Kidney (tissue), 14 donors: ENCODE results near the gene PCDH9. TPM values are rescaled to one million over a fixed set of nuclear protein-coding genes. Genes with fewer than 3 reads are reported as not detected.

ENCODE experiments used
- DNase-seq, 5 donors: peaks; one replicate each; pipeline ENCODE4 v3.0.0-alpha.2; 2013 to 2020
- FAIRE-seq: peaks from 2 replicates; lab custom pipeline; 2012; peaks lifted over from hg19 to GRCh38; lab: Jason Lieb, UNC
- H3K27ac ChIP-seq, 2 donors: one replicate each; pipeline ENCODE4 v1.7.0; 2013; ENCODE audit warnings: low read depth in 2 of 2, low read length in 2 of 2, inconsistent platforms in 1 of 2
- H3K27me3 ChIP-seq: one replicate; pipeline ENCODE4 v1.7.1; 2013; ENCODE audit warnings: low read length, inconsistent platforms; ENCODE audit not compliant: control insufficient read depth, insufficient read depth
- H3K36me3 ChIP-seq, 3 donors: one replicate each; pipeline versions ENCODE4 v1.7.0 to v1.7.1; 2013; ENCODE audit warnings: low read length in 3 of 3, control low read depth in 1 of 3, inconsistent platforms in 1 of 3; ENCODE audit not compliant: insufficient read depth in 3 of 3, control insufficient read depth in 2 of 3
- H3K4me1 ChIP-seq, 3 donors: one replicate each; pipeline versions ENCODE4 v1.7.0 to v1.7.1; 2013; ENCODE audit warnings: low read length in 3 of 3, inconsistent platforms in 1 of 3, low read depth in 1 of 3; ENCODE audit not compliant: control insufficient read depth in 2 of 3, insufficient read depth in 2 of 3
- H3K4me3 ChIP-seq, 3 donors: one replicate each; pipeline versions ENCODE4 v1.7.0 to v1.8.1; 2013; ENCODE audit warnings: low read length in 3 of 3, control low read depth in 1 of 3, inconsistent platforms in 1 of 3
- H3K9ac ChIP-seq, 3 donors: one replicate each; pipeline versions ENCODE4 v1.7.0 to v1.7.1; 2013; ENCODE audit warnings: low read length in 3 of 3, control low read depth in 1 of 3, inconsistent platforms in 1 of 3
- H3K9me3 ChIP-seq, 3 donors: one replicate each; pipeline versions ENCODE4 v1.7.0 to v1.7.1; 2013; ENCODE audit warnings: low read length in 3 of 3, control low read depth in 1 of 3, inconsistent platforms in 1 of 3; ENCODE audit not compliant: control insufficient read depth in 2 of 3, insufficient read depth in 1 of 3
- intact Hi-C: fragments of 100-400 bp; cut with DNase I; formaldehyde crosslinking; loops from one replicate; pipeline ENCODE4 v1.11.1; 2022
- polyA plus RNA-seq: library from polyadenylated mRNA; stranded (reverse); fragments of 350-450 nt; fragmentation: Illumina TruSeq; extraction: RNeasy Lipid Tissue Mini Kit (QIAGEN cat#74804); gene quantifications from one replicate; pipeline ENCODE4 v1.2.3, GENCODE V29; 2014; ENCODE audit warnings: low read depth, low replicate concordance; ENCODE audit not compliant: insufficient read depth
- total RNA-seq: library from RNA; stranded (reverse); fragmentation: NEBNext Ultra II Directional; extraction: Animal tissue kit (Norgen Biotek cat#: 25700); gene quantifications from one replicate; pipeline ENCODE4 v1.2.1, GENCODE V29; 2021
- TF ChIP-seq, protein P1 (sequence below): IDR thresholded peaks from 3 replicates; pipeline ENCODE4 v1.5.1; 2012; ENCODE audit warnings: mild to moderate bottlenecking, moderate library complexity, borderline replicate concordance; ENCODE audit not compliant: insufficient read depth; ENCODE audit errors: extremely low read depth
- donor health status: control.
- donor health status: control.
- donor health status: control.
- donor health status: control.
- donor health status: control.
- donor health status: DM: yes; HTN: yes; CAD: no.
- donor health status: Normal renal cell carcinoma (clear cell type).

The PCDH9 gene
- total and polyA plus RNA-seq, 2 donors from 2014 or later: 1.6 to 9.5 TPM

GRCh38 chr13:66899955-66900354, 330.2 kb downstream of the PCDH9 start:
- TF ChIP-seq, protein P1, sequence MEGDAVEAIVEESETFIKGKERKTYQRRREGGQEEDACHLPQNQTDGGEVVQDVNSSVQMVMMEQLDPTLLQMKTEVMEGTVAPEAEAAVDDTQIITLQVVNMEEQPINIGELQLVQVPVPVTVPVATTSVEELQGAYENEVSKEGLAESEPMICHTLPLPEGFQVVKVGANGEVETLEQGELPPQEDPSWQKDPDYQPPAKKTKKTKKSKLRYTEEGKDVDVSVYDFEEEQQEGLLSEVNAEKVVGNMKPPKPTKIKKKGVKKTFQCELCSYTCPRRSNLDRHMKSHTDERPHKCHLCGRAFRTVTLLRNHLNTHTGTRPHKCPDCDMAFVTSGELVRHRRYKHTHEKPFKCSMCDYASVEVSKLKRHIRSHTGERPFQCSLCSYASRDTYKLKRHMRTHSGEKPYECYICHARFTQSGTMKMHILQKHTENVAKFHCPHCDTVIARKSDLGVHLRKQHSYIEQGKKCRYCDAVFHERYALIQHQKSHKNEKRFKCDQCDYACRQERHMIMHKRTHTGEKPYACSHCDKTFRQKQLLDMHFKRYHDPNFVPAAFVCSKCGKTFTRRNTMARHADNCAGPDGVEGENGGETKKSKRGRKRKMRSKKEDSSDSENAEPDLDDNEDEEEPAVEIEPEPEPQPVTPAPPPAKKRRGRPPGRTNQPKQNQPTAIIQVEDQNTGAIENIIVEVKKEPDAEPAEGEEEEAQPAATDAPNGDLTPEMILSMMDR: no peak
- Histone ChIP-seq H3K27me3 (no peaks in the 10 kb centered on the region), H3K9me3 (no peaks in the 10 kb centered on the region), H3K9ac (no peak overlapping the region), H3K4me1 (no peaks in the 10 kb centered on the region), H3K27ac (no peak overlapping the region), H3K36me3 (no peaks in the 10 kb centered on the region), H3K4me3 (no peak overlapping the region)
- DNase-seq (no peak), FAIRE-seq (no peak)
- intact Hi-C loops: no loop called here

- TF ChIP-seq, protein P1: no peak
- no peak for FAIRE-seq
- Histone ChIP-seq H3K27me3 (no peaks in the 10 kb centered on the region), H3K36me3 (no peaks in the 10 kb centered on the region), H3K9me3 (no peaks in the 10 kb centered on the region), H3K4me3 (no peak overlapping the region), H3K4me1 (no peaks in the 10 kb centered on the region), H3K9ac (no peak overlapping the region), H3K27ac (no peak overlapping the region)
- DNase-seq: no peak
- intact Hi-C loops: no loop called here
These were observed 333.2 kb downstream of the PCDH9 start for GRCh38 chr13:66896933-66897332.

DNA sequence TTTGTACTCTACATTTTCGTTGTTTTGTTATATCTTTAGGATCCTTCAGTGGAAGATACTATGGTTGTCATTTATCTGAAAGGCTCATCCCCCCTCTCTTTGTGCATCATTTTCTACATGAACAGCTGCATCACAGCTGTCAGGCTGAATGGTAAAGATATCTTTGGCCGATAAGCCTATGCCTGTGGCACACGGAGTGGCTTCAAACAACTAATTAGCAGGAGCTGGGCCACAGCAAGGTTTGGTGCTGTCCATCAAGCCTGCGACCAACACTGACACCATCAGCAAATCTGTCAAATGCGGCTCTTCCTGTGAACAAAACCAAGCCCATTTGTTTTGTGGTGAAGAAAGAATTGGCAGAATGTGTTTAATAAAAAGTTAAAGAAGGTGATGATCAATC, 334.4 kb downstream of the PCDH9 start:
- Histone ChIP-seq H3K36me3 (no peaks in the 10 kb centered on the region), H3K27me3 (no peaks in the 10 kb centered on the region), H3K4me3 (no peak overlapping the region), H3K9ac (no peak overlapping the region), H3K27ac (no peak overlapping the region), H3K9me3 (no peaks in the 10 kb centered on the region), H3K4me1 (no peaks in the 10 kb centered on the region)
- TF ChIP-seq, protein P1: no peak
- FAIRE-seq (no peak), DNase-seq (peak in 1 of 5 donors; percentile 9)
- intact Hi-C loops: no loop called here

GRCh38 chr13:66895320-66895719, 334.8 kb downstream of the PCDH9 start:
- TF ChIP-seq, protein P1: no peak
- H3K4me3 ChIP-seq: no peak overlapping the region
- H3K4me1 ChIP-seq: no peaks in the 10 kb centered on the region
- no peak overlapping the region for H3K27ac ChIP-seq
- H3K27me3 ChIP-seq: no peaks in the 10 kb centered on the region
- no peak for FAIRE-seq
- no peaks in the 10 kb centered on the region for H3K9me3 ChIP-seq
- no peak overlapping the region for H3K9ac ChIP-seq
- no peaks in the 10 kb centered on the region for H3K36me3 ChIP-seq
- DNase-seq: no peak
- intact Hi-C loops: no loop called here
